Mucosa of rectum (tissue), 2 donors: ENCODE data around the gene RBM47.
"Not testable (repeated sequence)": the region's sequence is repeated elsewhere in the genome, so short reads cannot be mapped to it uniquely, and the experiment has no call there.

Experiments
- H3K27ac ChIP-seq, 2 donors: one replicate each; pipeline ENCODE4 v1.7.0; 2013; ENCODE audit warnings: inconsistent platforms in 2 of 2, low read depth in 2 of 2, low read length in 2 of 2
- H3K27me3 ChIP-seq, 2 donors: one replicate each; pipeline ENCODE4 v1.7.0; 2013; ENCODE audit warnings: low read length in 2 of 2; ENCODE audit not compliant: control insufficient read depth in 2 of 2, insufficient read depth in 2 of 2
- H3K36me3 ChIP-seq, 2 donors: one replicate each; pipeline ENCODE4 v1.7.0; 2013; ENCODE audit warnings: low read length in 2 of 2; ENCODE audit not compliant: control insufficient read depth in 2 of 2, insufficient read depth in 2 of 2
- H3K4me1 ChIP-seq, 2 donors: one replicate each; pipeline ENCODE4 v1.7.0; 2013; ENCODE audit warnings: low read length in 2 of 2, mild to moderate bottlenecking in 1 of 2; ENCODE audit not compliant: control insufficient read depth in 2 of 2, insufficient read depth in 2 of 2
- H3K4me3 ChIP-seq, 2 donors: one replicate each; pipeline ENCODE4 v1.7.0; 2013; ENCODE audit warnings: low read length in 2 of 2
- H3K9ac ChIP-seq, 2 donors: one replicate each; pipeline ENCODE4 v1.7.0; 2013; ENCODE audit warnings: low read length in 2 of 2, low read depth in 1 of 2, mild to moderate bottlenecking in 1 of 2
- H3K9me3 ChIP-seq, 2 donors: one replicate each; pipeline ENCODE4 v1.7.0; 2013; ENCODE audit warnings: low read length in 2 of 2; ENCODE audit not compliant: control insufficient read depth in 2 of 2
- donor health status: healthy.
- donor health status: Normal muscosa, but diverticular disease.

RBM47 gene

GRCh38 chr4:40441430-40441829, 188.2 kb downstream of the RBM47 start:
- no peak overlapping the region for H3K4me3 ChIP-seq
- peaks cover 8 to 18% of the 10 kb centered on the region in 2 donors for H3K4me1 ChIP-seq
- no peak overlapping the region for H3K9ac ChIP-seq
- no peaks in the 10 kb centered on the region for H3K9me3 ChIP-seq
- no peaks in the 10 kb centered on the region for H3K27me3 ChIP-seq
- H3K27ac ChIP-seq, result peak overlapping the region in 1 of 2 donors; percentile 29
- peaks cover 18 to 25% of the 10 kb centered on the region in 2 donors for H3K36me3 ChIP-seq

GRCh38 chr4:40439519-40439918, 190.1 kb downstream of the RBM47 start:
- peaks cover 2 to 12% of the 10 kb centered on the region in 2 donors for H3K4me1 ChIP-seq
- peaks cover 33 to 36% of the 10 kb centered on the region in 2 donors for H3K36me3 ChIP-seq
- H3K9me3 ChIP-seq, result no peaks in the 10 kb centered on the region
- H3K27ac ChIP-seq, result no peak overlapping the region
- no peak overlapping the region for H3K9ac ChIP-seq
- no peak overlapping the region for H3K4me3 ChIP-seq
- no peaks in the 10 kb centered on the region for H3K27me3 ChIP-seq

DNA sequence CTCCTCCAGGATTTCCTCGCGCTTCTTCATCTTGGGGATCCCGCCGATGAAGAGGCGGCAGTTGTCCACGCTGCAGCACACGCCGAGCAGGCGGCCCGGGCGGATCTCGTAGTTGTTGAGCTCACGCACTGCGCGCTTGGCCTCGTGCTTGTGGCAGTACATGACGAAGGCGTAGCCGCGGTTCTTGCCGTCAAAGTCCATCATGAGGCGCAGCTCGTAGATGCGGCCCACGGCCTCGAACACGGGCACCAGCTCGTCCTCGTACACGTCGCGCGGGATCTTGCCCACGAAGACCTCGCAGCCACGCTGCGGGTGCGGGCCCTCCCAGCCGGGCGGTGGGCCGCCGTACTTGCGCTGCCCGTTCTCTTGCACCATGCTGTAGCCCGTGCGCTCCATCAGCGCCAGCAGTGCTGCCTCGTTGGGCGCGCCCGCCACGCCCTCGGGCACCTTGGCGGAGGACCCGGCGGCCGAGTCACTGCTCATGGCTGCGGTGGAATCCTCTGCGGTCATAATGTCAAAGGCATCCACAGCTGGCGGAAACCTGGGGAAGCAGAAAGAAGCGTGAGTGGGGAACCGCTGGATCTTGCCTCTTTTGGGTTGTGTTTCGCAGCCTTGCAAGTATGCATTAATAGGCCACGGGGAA, 191.2 kb downstream of the RBM47 start:
- H3K27me3 ChIP-seq, result no peaks in the 10 kb centered on the region
- H3K27ac ChIP-seq, result no peak overlapping the region
- H3K9ac ChIP-seq, result no peak overlapping the region
- H3K4me1 ChIP-seq, result peaks cover 2 to 10% of the 10 kb centered on the region in 2 donors
- no peak overlapping the region for H3K4me3 ChIP-seq
- peaks cover 34 to 44% of the 10 kb centered on the region in 2 donors for H3K36me3 ChIP-seq
- H3K9me3 ChIP-seq, result no peaks in the 10 kb centered on the region

DNA sequence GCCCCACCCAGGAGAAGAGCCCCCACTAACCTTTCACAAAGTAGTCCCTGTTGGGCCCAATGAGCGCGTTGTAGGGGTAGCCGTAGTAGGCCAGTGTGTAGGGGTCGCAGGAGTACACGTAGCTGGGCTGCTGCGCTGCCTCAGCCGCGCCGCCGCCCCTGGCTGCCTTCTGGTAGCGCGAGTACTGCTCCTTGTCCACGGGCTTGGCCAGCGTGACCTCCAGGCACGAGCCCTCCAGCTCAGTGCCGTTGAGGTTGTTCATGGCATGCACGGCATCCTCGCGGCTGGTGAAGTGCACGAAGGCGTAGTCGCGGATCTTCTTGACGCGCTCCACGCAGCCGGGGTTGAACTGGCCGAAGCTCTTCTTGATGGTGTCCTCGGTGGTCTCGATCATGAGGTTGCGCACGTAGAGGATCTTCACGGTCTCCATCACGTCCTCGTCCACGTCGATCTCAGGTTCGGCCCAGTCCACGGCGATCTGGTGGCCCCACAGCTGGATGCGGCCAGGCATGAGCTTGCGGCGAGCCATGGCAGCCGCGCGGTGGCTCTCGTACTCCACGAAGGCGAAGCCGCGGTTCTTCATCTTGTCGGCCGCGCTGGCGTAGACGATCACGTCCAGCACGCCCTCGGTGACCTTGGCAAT, 191.8 kb downstream of the RBM47 start:
- Histone ChIP-seq H3K27me3 (no peaks in the 10 kb centered on the region), H3K9me3 (no peaks in the 10 kb centered on the region), H3K27ac (no peak overlapping the region), H3K4me1 (peaks cover 2 to 8% of the 10 kb centered on the region in 2 donors), H3K36me3 (peaks cover 39 to 49% of the 10 kb centered on the region in 2 donors), H3K9ac (no peak overlapping the region), H3K4me3 (no peak overlapping the region)

DNA sequence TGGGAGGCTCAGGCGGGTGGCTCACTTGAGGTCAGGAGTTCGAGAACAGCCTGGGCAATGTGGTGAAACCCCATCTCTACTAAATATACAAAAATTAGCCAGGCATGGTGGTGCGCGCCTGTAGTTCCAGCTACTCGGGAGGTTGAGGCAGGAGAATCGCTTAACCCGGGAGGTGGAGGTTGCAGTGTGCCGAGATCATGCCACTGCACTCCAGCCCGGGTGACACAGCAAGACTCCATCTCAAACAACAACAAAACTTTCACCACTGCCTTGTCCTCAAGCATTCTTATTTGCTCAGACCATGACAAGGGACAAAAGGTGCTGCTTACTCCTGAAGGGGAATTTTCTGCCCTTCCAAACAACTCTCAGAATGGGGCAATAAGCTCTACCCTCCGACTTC, 194.4 kb downstream of the RBM47 start:
- H3K9me3 ChIP-seq, H3K27me3 ChIP-seq, H3K27ac ChIP-seq, H3K4me3 ChIP-seq, H3K9ac ChIP-seq, H3K4me1 ChIP-seq: not testable (repeated sequence)
- peaks cover 49 to 66% of the 10 kb centered on the region in 2 donors for H3K36me3 ChIP-seq

GRCh38 chr4:40434126-40434687, 195.5 kb downstream of the RBM47 start:
- Histone ChIP-seq H3K4me3 (no peak overlapping the region), H3K4me1 (no peaks in the 10 kb centered on the region), H3K36me3 (peaks cover 54 to 71% of the 10 kb centered on the region in 2 donors), H3K9ac (no peak overlapping the region), H3K27ac (no peak overlapping the region), H3K9me3 (no peaks in the 10 kb centered on the region), H3K27me3 (no peaks in the 10 kb centered on the region)

GRCh38 chr4:40432504-40432903, 197.2 kb downstream of the RBM47 start:
- no peak overlapping the region for H3K4me3 ChIP-seq
- H3K9ac ChIP-seq, result no peak overlapping the region
- no peaks in the 10 kb centered on the region for H3K27me3 ChIP-seq
- H3K4me1 ChIP-seq, result no peaks in the 10 kb centered on the region
- no peaks in the 10 kb centered on the region for H3K9me3 ChIP-seq
- peaks cover 56 to 62% of the 10 kb centered on the region in 2 donors for H3K36me3 ChIP-seq
- H3K27ac ChIP-seq, result no peak overlapping the region

DNA sequence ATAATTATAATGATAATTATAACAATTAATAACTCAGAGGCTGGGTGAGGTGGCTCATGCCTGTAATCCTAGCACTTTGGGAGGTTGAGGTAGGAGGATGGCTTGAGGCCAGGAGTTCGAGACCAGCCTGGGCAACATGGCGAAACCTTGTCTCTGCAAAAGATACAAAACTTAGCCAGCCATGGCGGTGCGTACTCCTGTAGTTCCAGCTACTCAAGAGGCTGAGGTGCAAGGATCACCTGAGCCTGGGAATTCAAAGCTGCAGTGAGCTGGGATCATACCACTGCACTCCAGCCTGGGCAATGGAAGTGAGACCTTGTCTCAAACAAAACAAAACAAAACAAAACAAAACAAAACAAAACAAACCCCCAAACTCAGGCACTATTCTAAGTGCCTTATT, 201.8 kb downstream of the RBM47 start:
- not testable (repeated sequence) for H3K27ac ChIP-seq, H3K4me3 ChIP-seq, H3K9ac ChIP-seq, H3K27me3 ChIP-seq, H3K4me1 ChIP-seq, H3K9me3 ChIP-seq
- H3K36me3 ChIP-seq, result peaks cover 58 to 64% of the 10 kb centered on the region in 2 donors

DNA sequence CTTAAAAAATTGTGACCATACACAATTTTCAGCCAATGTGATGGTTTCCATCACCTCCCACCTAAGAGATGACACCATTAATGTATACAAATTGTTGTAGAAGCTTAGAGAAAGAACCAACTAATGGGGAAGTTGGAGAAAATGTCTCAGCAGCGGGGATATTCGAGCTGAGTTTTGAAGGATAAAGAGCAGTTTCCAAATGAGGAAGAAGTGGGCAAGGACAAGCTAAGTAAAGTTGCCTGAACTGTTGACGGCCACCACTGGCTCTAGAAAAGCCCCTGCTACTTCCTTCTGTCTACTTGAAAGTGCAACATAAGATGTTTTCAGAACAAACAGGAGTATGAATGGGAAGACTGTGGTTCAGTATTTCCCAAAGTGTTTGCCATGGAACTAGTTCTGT, 202.5 kb downstream of the RBM47 start:
- Histone ChIP-seq H3K27ac (no peak overlapping the region), H3K36me3 (peaks cover 55 to 63% of the 10 kb centered on the region in 2 donors)

GRCh38 chr4:40425799-40426574, 203.7 kb downstream of the RBM47 start:
- H3K36me3 ChIP-seq, result peaks cover 48 to 63% of the 10 kb centered on the region in 2 donors
- peaks cover 0 to 8% of the 10 kb centered on the region in 2 donors for H3K4me1 ChIP-seq
- no peaks in the 10 kb centered on the region for H3K27me3 ChIP-seq
- H3K9ac ChIP-seq, result no peak overlapping the region
- H3K4me3 ChIP-seq, result no peak overlapping the region
- no peak overlapping the region for H3K27ac ChIP-seq
- no peaks in the 10 kb centered on the region for H3K9me3 ChIP-seq

More for the DNA sequence above, 202.5 kb downstream of the RBM47 start:
- Histone ChIP-seq H3K4me3 (no peak overlapping the region), H3K27me3 (no peaks in the 10 kb centered on the region), H3K4me1 (peaks cover 0 to 6% of the 10 kb centered on the region in 2 donors), H3K9me3 (no peaks in the 10 kb centered on the region), H3K9ac (no peak overlapping the region)
